ENCODE results near the gene GIGYF2. TPM values are rescaled to one million over a fixed set of nuclear protein-coding genes. Genes with fewer than 3 reads are reported as not detected.

GIGYF2 gene
- total RNA-seq, 2 experiments from 2014 or later = 52.5 to 55.5 TPM

DNA sequence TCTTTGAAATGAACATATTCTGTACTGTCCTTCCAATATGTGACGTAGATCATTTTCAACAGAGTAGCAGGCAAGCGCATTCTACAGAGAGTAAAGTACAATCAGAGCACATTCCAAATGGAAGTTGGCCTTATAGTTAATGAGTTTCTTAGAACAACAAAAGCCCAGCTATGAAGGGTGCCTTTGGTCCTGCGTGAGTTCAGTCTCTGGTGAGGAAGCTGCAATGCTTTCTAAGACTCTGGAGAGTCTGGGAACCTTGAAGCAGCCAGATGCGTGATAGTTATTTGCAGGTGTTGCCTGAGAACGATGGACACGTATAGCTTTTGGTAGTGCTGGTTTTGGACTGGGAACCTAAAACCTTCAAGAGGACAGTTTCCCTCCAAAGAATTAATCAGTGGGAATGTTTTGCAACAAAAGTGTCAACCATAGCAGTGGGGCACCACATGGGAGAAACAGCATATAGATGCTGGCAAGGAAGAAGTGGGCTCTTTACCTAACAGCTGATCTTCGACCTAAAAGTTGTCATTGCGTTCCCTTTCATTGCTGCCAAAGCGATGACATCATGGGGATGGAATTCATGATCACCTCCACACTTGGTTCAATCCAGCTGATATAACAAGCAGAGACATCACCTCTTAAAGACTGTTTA is 163.6 kb downstream of the GIGYF2 start:
- POLR2A ChIA-PET = interaction anchor here (0.6 kb wide), 1 partner anchor 9 kb away, joined by 3 read pairs; no protein-coding TSS in a partner anchor
- intact Hi-C loops (cut with DNase I, micrococcal nuclease) = loop anchor here in 1 of 2 experiments (10.0 kb wide), 1 partner anchor 174 kb away; the partner anchor contains the start of gene NEU2
- H3K9me3 Mint-ChIP-seq = no peaks in the 10 kb centered on the region
- CTCF ChIA-PET = no interaction called here
- no peak overlapping the region for H3K27ac Mint-ChIP-seq
- Histone ChIP-seq H3K9me3 (ENCODE audit: control insufficient read depth in 1 of 2, insufficient read depth in 1 of 2, low read length in 2 of 2) (no peaks in the 10 kb centered on the region), H3K27ac (ENCODE audit: low read depth in 1 of 2, low read length in 2 of 2) (no peak overlapping the region), H3K36me3 (ENCODE audit: insufficient read depth, low read length) (peaks cover 31% of the 10 kb centered on the region), H3K4me1 (ENCODE audit: insufficient read depth, low read length) (no peaks in the 10 kb centered on the region), H3K27me3 (ENCODE audit: control insufficient read depth in 1 of 2, insufficient read depth in 2 of 2, low read length in 2 of 2) (no peaks in the 10 kb centered on the region), H3K4me3 (ENCODE audit: low read length) (no peak overlapping the region)
- H3K27me3 Mint-ChIP-seq = no peaks in the 10 kb centered on the region
- no peak overlapping the region for H3K4me3 Mint-ChIP-seq
- no peak for ATAC-seq (ENCODE audit: poor library complexity)
- no peaks in the 10 kb centered on the region for H3K4me1 Mint-ChIP-seq (ENCODE audit: low read depth)
- peaks cover 55% of the 10 kb centered on the region for H3K36me3 Mint-ChIP-seq (ENCODE audit: low read depth)
- TF ChIP-seq, protein P1, sequence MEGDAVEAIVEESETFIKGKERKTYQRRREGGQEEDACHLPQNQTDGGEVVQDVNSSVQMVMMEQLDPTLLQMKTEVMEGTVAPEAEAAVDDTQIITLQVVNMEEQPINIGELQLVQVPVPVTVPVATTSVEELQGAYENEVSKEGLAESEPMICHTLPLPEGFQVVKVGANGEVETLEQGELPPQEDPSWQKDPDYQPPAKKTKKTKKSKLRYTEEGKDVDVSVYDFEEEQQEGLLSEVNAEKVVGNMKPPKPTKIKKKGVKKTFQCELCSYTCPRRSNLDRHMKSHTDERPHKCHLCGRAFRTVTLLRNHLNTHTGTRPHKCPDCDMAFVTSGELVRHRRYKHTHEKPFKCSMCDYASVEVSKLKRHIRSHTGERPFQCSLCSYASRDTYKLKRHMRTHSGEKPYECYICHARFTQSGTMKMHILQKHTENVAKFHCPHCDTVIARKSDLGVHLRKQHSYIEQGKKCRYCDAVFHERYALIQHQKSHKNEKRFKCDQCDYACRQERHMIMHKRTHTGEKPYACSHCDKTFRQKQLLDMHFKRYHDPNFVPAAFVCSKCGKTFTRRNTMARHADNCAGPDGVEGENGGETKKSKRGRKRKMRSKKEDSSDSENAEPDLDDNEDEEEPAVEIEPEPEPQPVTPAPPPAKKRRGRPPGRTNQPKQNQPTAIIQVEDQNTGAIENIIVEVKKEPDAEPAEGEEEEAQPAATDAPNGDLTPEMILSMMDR (IDR thresholded peaks at IDR 0.05) = no peak
- DNase-seq = no peak

DNA sequence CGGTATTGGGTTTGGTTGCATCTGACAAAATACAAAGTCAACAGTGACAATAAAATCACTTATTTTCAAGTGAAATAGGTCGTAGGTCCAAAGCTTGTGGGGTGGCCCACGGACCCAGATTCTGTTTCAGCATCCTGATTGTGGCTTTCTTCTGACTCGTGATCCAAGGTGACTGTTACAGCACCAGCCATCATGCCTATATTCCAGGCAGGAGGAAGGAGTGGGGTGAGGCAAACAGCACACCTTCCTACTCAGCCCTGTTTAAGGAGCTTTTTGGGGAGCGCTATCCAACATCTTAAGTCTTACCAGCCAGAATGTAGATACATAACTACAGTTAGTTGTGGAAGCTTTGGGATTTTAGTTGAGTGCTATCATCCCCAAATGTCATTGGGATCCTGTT is 164.2 kb downstream of the GIGYF2 start:
- TF ChIP-seq, protein P1 (IDR thresholded peaks at IDR 0.05) = no peak
- no peaks in the 10 kb centered on the region for H3K9me3 ChIP-seq (ENCODE audit: control insufficient read depth in 1 of 2, insufficient read depth in 1 of 2, low read length in 2 of 2)
- H3K4me1 Mint-ChIP-seq (ENCODE audit: low read depth) = no peaks in the 10 kb centered on the region
- H3K36me3 ChIP-seq (ENCODE audit: insufficient read depth, low read length) = peaks cover 26% of the 10 kb centered on the region
- ATAC-seq (ENCODE audit: poor library complexity) (no peak), DNase-seq (no peak)
- H3K9me3 Mint-ChIP-seq = no peaks in the 10 kb centered on the region
- H3K27me3 ChIP-seq (ENCODE audit: control insufficient read depth in 1 of 2, insufficient read depth in 2 of 2, low read length in 2 of 2) = no peaks in the 10 kb centered on the region
- H3K27ac ChIP-seq (ENCODE audit: low read depth in 1 of 2, low read length in 2 of 2) = no peak overlapping the region
- POLR2A ChIA-PET = no interaction called here
- no peaks in the 10 kb centered on the region for H3K4me1 ChIP-seq (ENCODE audit: insufficient read depth, low read length)
- no peak overlapping the region for H3K4me3 ChIP-seq (ENCODE audit: low read length)
- H3K27me3 Mint-ChIP-seq = no peaks in the 10 kb centered on the region
- CTCF ChIA-PET = no interaction called here
- peaks cover 49% of the 10 kb centered on the region for H3K36me3 Mint-ChIP-seq (ENCODE audit: low read depth)
- intact Hi-C loops (cut with DNase I, micrococcal nuclease) = loop anchor here in 1 of 2 experiments (10.0 kb wide), 1 partner anchor 173 kb away; the partner anchor contains the start of gene NEU2
- H3K4me3 Mint-ChIP-seq = no peak overlapping the region
- H3K27ac Mint-ChIP-seq = no peak overlapping the region

DNA sequence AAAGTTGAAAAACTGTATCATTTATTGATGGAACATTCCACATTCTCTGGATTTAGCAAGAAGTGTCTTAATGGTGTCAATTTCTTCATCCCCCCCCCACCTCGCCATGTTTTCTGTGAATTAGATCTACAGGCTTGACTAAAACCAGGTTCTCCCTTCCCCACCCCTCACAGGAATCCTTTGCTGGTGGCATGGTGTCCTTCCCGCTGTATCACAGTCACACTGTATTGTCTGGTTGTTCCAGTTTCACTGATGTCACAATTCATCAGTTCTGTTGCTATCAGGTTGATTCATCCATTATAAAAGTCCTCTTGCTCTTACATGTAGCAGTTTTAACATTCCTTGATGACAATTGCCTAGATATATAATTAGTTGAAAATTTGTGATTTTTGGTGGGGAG is 166.9 kb downstream of the GIGYF2 start:
- Histone ChIP-seq H3K4me1 (ENCODE audit: insufficient read depth, low read length) (no peaks in the 10 kb centered on the region), H3K27me3 (ENCODE audit: control insufficient read depth in 1 of 2, insufficient read depth in 2 of 2, low read length in 2 of 2) (no peaks in the 10 kb centered on the region), H3K4me3 (ENCODE audit: low read length) (no peak overlapping the region), H3K9me3 (ENCODE audit: control insufficient read depth in 1 of 2, insufficient read depth in 1 of 2, low read length in 2 of 2) (no peaks in the 10 kb centered on the region), H3K27ac (ENCODE audit: low read depth in 1 of 2, low read length in 2 of 2) (no peak overlapping the region), H3K36me3 (ENCODE audit: insufficient read depth, low read length) (peaks cover 2% of the 10 kb centered on the region)
- intact Hi-C loops (cut with DNase I, micrococcal nuclease) = loop anchor here in 1 of 2 experiments (10.0 kb wide), 1 partner anchor 171 kb away; the partner anchor contains the start of gene NEU2
- Mint-ChIP-seq H3K4me3 (no peak overlapping the region), H3K9me3 (no peaks in the 10 kb centered on the region), H3K4me1 (ENCODE audit: low read depth) (no peaks in the 10 kb centered on the region), H3K27ac (no peak overlapping the region), H3K27me3 (no peaks in the 10 kb centered on the region), H3K36me3 (ENCODE audit: low read depth) (peaks cover 22% of the 10 kb centered on the region)
- CTCF ChIA-PET = no interaction called here
- TF ChIP-seq, protein P1 (IDR thresholded peaks at IDR 0.05) = no peak
- POLR2A ChIA-PET = no interaction called here
- ATAC-seq (ENCODE audit: poor library complexity) = no peak
- no peak for DNase-seq

Measured in CD4-positive, alpha-beta T cell (primary cell).